Aorta (tissue), 5 donors: ENCODE results near the gene MTIF2. TPM values are rescaled to one million over a fixed set of nuclear protein-coding genes. Genes with fewer than 3 reads are reported as not detected.
"Not testable (repeated sequence)": the region's sequence is repeated elsewhere in the genome, so short reads cannot be mapped to it uniquely, and the experiment has no call there.

Source experiments
- ATAC-seq: fragments of 200-7000 bp; cut with Tn5 transposase; one replicate; pipeline ENCODE4 v1.9.1; 2022; ENCODE audit warnings: moderate library complexity; ENCODE audit not compliant: low FRiP score
- DNase-seq, 2 donors: peaks; one replicate each; pipeline ENCODE4 v3.0.0-alpha.2; 2020
- H3K27ac ChIP-seq, 2 donors: one replicate each; pipeline ENCODE4 v1.5.1; 2013; ENCODE audit warnings: low read length in 2 of 2, mild to moderate bottlenecking in 2 of 2, moderate library complexity in 2 of 2, control low read depth in 1 of 2, inconsistent platforms in 1 of 2, low read depth in 1 of 2
- H3K27me3 ChIP-seq, 2 donors: one replicate each; pipeline ENCODE4 v1.6.1; 2013; ENCODE audit warnings: control low read depth in 1 of 2, low read length in 1 of 2, mild to moderate bottlenecking in 1 of 2, moderate library complexity in 1 of 2; ENCODE audit not compliant: insufficient read depth in 2 of 2, control insufficient read depth in 1 of 2
- H3K36me3 ChIP-seq, 2 donors: one replicate each; pipeline ENCODE4 v1.6.1; 2013; ENCODE audit warnings: control low read depth in 1 of 2, low read length in 1 of 2, mild to moderate bottlenecking in 1 of 2; ENCODE audit not compliant: insufficient read depth in 2 of 2, control insufficient read depth in 1 of 2
- H3K4me1 ChIP-seq, 2 donors: one replicate each; pipeline ENCODE4 v1.6.1; 2013; ENCODE audit warnings: low read length in 2 of 2, control low read depth in 1 of 2, mild to moderate bottlenecking in 1 of 2, moderate library complexity in 1 of 2; ENCODE audit not compliant: insufficient read depth in 2 of 2, control insufficient read depth in 1 of 2
- H3K4me3 ChIP-seq, 2 donors: one replicate each; pipeline ENCODE4 v1.5.1; 2013; ENCODE audit warnings: low read length in 2 of 2, control low read depth in 1 of 2, mild to moderate bottlenecking in 1 of 2
- H3K9me3 ChIP-seq: one replicate; pipeline ENCODE4 v1.6.1; 2013; ENCODE audit warnings: mild to moderate bottlenecking, low read length; ENCODE audit not compliant: control insufficient read depth
- WGBS, 2 donors: extraction: QIAGEN DNeasy Blood & Tissue Kit; methylation state at CpG; one replicate each; pipeline ENCODE4 v1.1.7; 2013; 5-methylcytosine and 5-hydroxymethylcytosine counted together
- intact Hi-C, 2 donors: fragments of 100-400 bp; cut with DNase I; formaldehyde crosslinking; loops; one replicate each; pipeline versions ENCODE4 v1.14.2 to v1.15.0; 2022
- polyA plus RNA-seq, 2 donors: library from polyadenylated mRNA; stranded (reverse); fragments of 200-250 nt; gene quantifications; one replicate each; pipeline ENCODE4 v1.2.3, GENCODE V29; 2013
- total RNA-seq, 2 donors: library from RNA; stranded (reverse); fragmentation: NEBNext Ultra II Directional; extraction: Animal tissue kit (Norgen Biotek cat#: 25700); gene quantifications; one replicate each; pipeline ENCODE4 v1.2.1, GENCODE V29; 2021
- donor health status: healthy with polysubstance abuse.
- donor health status: Bipolar disorder and iron deficiency.
- donor health status: DM: no; HTN: no; CAD: no.
- donor health status: DM: no; HTN: no; CAD: no.
- donor health status: DM: yes; HTN: yes; CAD: no.

The MTIF2 gene
- total and polyA plus RNA-seq, 4 donors = 13.0 to 27.8 (median 17.7) TPM

DNA sequence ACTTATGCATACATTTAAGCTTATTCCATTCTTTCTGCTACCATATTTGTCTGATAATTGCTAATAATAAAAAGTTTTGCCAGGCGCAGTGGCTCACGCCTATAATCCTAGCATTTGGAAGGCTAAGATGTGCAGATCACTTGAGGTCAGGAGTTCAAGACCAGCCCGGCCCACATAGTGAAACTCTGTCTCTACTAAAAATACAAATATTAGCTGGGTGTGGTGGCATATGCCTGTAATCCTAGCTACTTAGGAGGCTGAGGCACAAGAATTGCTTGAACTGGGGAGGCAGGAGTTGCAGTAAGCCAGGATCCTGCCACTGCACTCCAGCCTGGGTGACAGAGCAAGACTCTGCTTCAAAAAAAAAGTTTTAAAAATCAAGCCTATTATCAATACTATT lies 9.4 kb downstream of the MTIF2 start:
- H3K4me3 ChIP-seq, ATAC-seq, H3K36me3 ChIP-seq, H3K9me3 ChIP-seq, H3K27me3 ChIP-seq, DNase-seq, intact Hi-C loops, H3K4me1 ChIP-seq, H3K27ac ChIP-seq: not testable (repeated sequence)
- WGBS, 2 donors = 88 to 90% methylated on average over 3 of the region's 3 CpGs

DNA sequence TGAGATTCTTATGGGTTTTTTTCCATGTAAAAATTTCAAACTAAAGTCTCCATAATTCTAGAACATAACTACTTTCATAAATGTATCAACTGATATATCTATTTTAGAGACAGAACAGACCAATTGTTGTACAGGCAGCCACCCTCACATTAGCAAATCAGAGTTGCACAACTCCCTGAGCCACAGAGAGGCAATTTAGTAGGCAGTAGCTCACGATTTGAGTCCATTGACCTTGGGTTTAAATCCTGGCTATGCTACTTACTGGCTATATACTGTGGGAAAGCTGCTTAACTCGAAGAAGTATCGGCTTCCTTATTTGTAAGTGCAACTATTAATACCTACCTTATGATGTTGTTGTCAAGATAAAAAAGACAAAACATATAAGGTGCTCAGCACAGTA lies 16.2 kb downstream of the MTIF2 start:
- WGBS, 2 donors = 93 to 96% methylated on average over 3 of the region's 3 CpGs
- ATAC-seq (no peak), DNase-seq (no peak)
- Histone ChIP-seq H3K36me3 (no peaks in the 10 kb centered on the region), H3K4me1 (no peaks in the 10 kb centered on the region), H3K27ac (no peak overlapping the region), H3K27me3 (no peaks in the 10 kb centered on the region), H3K9me3 (no peaks in the 10 kb centered on the region), H3K4me3 (no peak overlapping the region)
- intact Hi-C loops = no loop called here

DNA sequence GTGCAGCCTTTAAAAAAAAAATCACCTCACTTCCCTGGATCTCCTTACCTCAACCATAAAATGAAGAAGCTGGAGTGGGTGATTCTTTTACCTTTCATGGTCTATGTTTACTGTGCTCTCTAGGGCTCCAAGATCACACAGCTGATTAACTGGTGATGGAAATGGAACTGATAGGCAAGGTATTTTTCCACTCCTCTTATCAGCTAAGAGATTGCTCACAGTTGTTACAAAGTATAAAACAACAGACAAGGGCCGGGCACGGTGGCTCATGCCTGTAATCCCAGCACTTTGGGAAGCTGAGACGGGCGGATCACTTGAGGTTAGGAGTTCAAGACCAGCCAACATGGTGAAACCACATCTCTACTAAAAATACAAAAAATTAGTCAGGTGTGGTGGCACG lies 22.0 kb downstream of the MTIF2 start:
- Histone ChIP-seq H3K4me1 (no peaks in the 10 kb centered on the region), H3K4me3 (no peak overlapping the region), H3K9me3 (no peaks in the 10 kb centered on the region), H3K27ac (no peak overlapping the region), H3K36me3 (peaks cover 4 to 5% of the 10 kb centered on the region in 2 donors), H3K27me3 (no peaks in the 10 kb centered on the region)
- 79 to 92% methylated on average over 5 of the region's 5 CpGs for WGBS, 2 donors
- DNase-seq = no peak
- intact Hi-C loops = no loop called here
- no peak for ATAC-seq

GRCh38 chr2:55245411-55245810 lies 23.6 kb downstream of the MTIF2 start:
- Histone ChIP-seq H3K9me3 (no peaks in the 10 kb centered on the region), H3K27me3 (no peaks in the 10 kb centered on the region), H3K36me3 (peaks cover 4 to 5% of the 10 kb centered on the region in 2 donors), H3K4me3 (no peak overlapping the region), H3K27ac (no peak overlapping the region), H3K4me1 (no peaks in the 10 kb centered on the region)
- intact Hi-C loops = no loop called here
- DNase-seq = no peak
- no peak for ATAC-seq
- 88 to 90% methylated on average over 5 of the region's 5 CpGs for WGBS, 2 donors

DNA sequence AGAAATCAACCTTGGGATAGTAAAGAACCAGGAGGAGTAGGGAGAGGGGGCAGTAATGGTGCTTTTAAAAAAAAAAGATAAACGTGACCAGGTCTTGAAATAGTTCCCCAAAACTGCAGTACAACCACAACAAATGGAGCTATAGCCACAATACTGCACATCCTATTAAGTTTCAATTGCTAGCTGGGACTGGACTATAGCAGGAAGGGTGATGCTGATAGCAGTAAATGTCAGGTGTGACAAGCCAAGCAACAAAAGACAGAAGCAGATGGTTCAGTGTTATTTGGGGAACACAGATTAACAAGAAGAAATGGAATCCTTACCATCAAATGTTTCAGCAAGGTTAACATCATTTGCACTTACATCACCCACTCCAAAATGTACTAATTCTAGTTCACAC lies 26.4 kb downstream of the MTIF2 start:
- Histone ChIP-seq H3K9me3 (no peaks in the 10 kb centered on the region), H3K27ac (no peak overlapping the region), H3K4me3 (no peak overlapping the region), H3K4me1 (no peaks in the 10 kb centered on the region), H3K27me3 (no peaks in the 10 kb centered on the region), H3K36me3 (peaks cover 4 to 5% of the 10 kb centered on the region in 2 donors)
- intact Hi-C loops = no loop called here
- ATAC-seq = no peak
- DNase-seq = no peak
- WGBS, 2 donors = 46 to 52% methylated on average over 1 of the region's 1 CpG

DNA sequence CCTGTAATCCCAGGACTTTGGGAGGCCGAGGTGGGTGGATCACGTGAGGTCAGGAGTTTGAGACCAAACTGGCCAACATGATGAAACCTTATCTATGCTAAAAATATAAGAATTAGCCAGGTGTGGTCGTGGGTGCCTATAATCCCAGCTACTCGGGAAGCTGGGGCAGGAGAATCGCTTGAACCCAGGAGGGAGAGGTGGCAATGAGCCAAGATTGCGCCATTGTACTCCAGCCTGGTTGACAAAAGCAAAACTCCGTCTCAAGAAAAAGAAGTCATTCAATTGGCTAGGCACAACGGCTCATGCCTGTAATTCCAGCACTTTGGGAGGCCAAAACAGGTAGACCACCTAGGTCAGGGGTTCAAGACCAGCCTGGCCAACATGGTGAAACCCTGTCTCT lies 27.4 kb downstream of the MTIF2 start:
- DNase-seq, H3K4me1 ChIP-seq: not testable (repeated sequence)

GRCh38 chr2:55239656-55240222 lies 29.3 kb downstream of the MTIF2 start:
- Histone ChIP-seq H3K27ac (no peak overlapping the region), H3K36me3 (peaks cover 6 to 7% of the 10 kb centered on the region in 2 donors), H3K4me3 (no peak overlapping the region), H3K27me3 (no peaks in the 10 kb centered on the region), H3K4me1 (no peaks in the 10 kb centered on the region), H3K9me3 (no peaks in the 10 kb centered on the region)
- DNase-seq (no peak), ATAC-seq (no peak)
- intact Hi-C loops = no loop called here
- WGBS, 2 donors = 68 to 69% methylated on average over 4 of the region's 4 CpGs

More for the DNA sequence above, 27.4 kb downstream of the MTIF2 start:
- H3K9me3 ChIP-seq, H3K27ac ChIP-seq, H3K4me3 ChIP-seq, intact Hi-C loops, H3K27me3 ChIP-seq, ATAC-seq, H3K36me3 ChIP-seq: not testable (repeated sequence)
- 89 to 91% methylated on average over 8 of the region's 8 CpGs for WGBS, 2 donors

DNA sequence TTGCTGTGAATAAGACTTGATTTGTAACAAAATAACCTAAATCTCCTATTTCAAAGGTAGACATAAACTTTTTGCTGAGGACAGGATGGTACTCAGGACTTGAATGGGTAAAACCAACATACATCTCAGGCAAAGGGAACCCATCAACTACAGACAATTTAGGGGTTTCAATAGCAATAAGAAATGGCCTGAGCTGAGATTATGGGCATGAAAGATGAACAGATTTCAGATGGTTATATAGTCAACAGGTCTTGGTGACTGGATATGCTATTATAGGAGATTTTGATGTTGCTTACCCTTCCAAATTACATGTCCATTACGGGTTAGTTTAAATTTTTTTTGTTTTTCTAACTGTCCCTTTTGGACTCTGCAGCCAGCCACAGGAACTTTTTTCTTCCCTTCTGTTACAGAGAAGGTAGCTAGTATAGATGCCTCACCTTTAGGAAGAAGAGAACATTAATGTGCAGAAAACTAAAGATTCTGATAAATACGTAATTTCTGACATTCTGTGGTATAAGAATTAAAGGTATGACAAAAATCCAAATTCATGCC lies 32.0 kb downstream of the MTIF2 start:
- peaks cover 0 to 6% of the 10 kb centered on the region in 2 donors for H3K4me1 ChIP-seq
- H3K36me3 ChIP-seq = peaks cover 6 to 7% of the 10 kb centered on the region in 2 donors

GRCh38 chr2:55235724-55236538 lies 33.1 kb downstream of the MTIF2 start:
- H3K27me3 ChIP-seq = no peaks in the 10 kb centered on the region
- peaks cover 6 to 7% of the 10 kb centered on the region in 2 donors for H3K36me3 ChIP-seq
- no peaks in the 10 kb centered on the region for H3K9me3 ChIP-seq
- 78 to 83% methylated on average over 3 of the region's 3 CpGs for WGBS, 2 donors
- ATAC-seq = no peak
- no peak for DNase-seq
- intact Hi-C loops = no loop called here
- no peak overlapping the region for H3K4me3 ChIP-seq
- H3K27ac ChIP-seq = no peak overlapping the region
- H3K4me1 ChIP-seq = peaks cover 0 to 6% of the 10 kb centered on the region in 2 donors

More for the DNA sequence above, 32.0 kb downstream of the MTIF2 start:
- no peaks in the 10 kb centered on the region for H3K27me3 ChIP-seq
- intact Hi-C loops = no loop called here
- H3K9me3 ChIP-seq = no peaks in the 10 kb centered on the region
- H3K4me3 ChIP-seq = no peak overlapping the region
- H3K27ac ChIP-seq = no peak overlapping the region
- 53 to 63% methylated on average over 2 of the region's 2 CpGs for WGBS, 2 donors
- no peak for DNase-seq
- ATAC-seq = no peak
